ENCODE data around the gene HORMAD2. TPM values are rescaled to one million over a fixed set of nuclear protein-coding genes. Genes with fewer than 3 reads are reported as not detected.

The HORMAD2 gene
- total RNA-seq, 1 donor from 2014 or later, result not detected

- Histone ChIP-seq H3K9me3 (ENCODE audit: low read depth) (no peaks in the 10 kb centered on the region), H3K9ac (no peak overlapping the region), H3K4me3 (no peak overlapping the region), H2AFZ (replicated peaks) (no peak overlapping the region), H3F3A (ENCODE audit: low read depth) (peaks cover 9% of the 10 kb centered on the region), H3K4me1 (no peaks in the 10 kb centered on the region), H3K27ac (no peak overlapping the region), H3K27me3 (no peaks in the 10 kb centered on the region), H3K36me3 (no peaks in the 10 kb centered on the region), H3K79me2 (ENCODE audit: low read depth) (no peaks in the 10 kb centered on the region), H3K4me2 (no peak overlapping the region), H4K20me1 (ENCODE audit: low read depth) (no peaks in the 10 kb centered on the region)
- Mint-ChIP-seq H3K27ac (no peak overlapping the region), H3K27me3 (ENCODE audit: insufficient read depth, low read depth) (no peaks in the 10 kb centered on the region), H3K9me3 (no peaks in the 10 kb centered on the region), H3K4me3 (no peak overlapping the region), H3K4me1 (peaks cover 20% of the 10 kb centered on the region), H3K36me3 (no peaks in the 10 kb centered on the region)
- no peak for TF ChIP-seq CTCF (IDR thresholded peaks at IDR 0.05)
- no peak for TF ChIP-seq EZH2 (IDR thresholded peaks at IDR 0.05)
- TF ChIP-seq EZH2phosphoT487 (IDR thresholded peaks at IDR 0.05), result no peak
- no peak for DNase-seq (ENCODE audit: low spot score)
These were observed 112.9 kb downstream of the HORMAD2 start for GRCh38 chr22:30193031-30193775.

GRCh38 chr22:30195245-30196140 lies 115.2 kb downstream of the HORMAD2 start:
- H3K9ac ChIP-seq, result no peak overlapping the region
- no peak overlapping the region for H3K4me3 ChIP-seq
- Mint-ChIP-seq H3K36me3 (no peaks in the 10 kb centered on the region), H3K4me1 (peaks cover 20% of the 10 kb centered on the region), H3K27me3 (ENCODE audit: insufficient read depth, low read depth) (no peaks in the 10 kb centered on the region), H3K9me3 (no peaks in the 10 kb centered on the region), H3K27ac (peak overlapping the region; percentile 80), H3K4me3 (no peak overlapping the region)
- no peak for DNase-seq (ENCODE audit: low spot score)
- TF ChIP-seq EZH2 (IDR thresholded peaks at IDR 0.05), result no peak
- TF ChIP-seq EZH2phosphoT487 (IDR thresholded peaks at IDR 0.05), result no peak
- no peak for TF ChIP-seq CTCF (IDR thresholded peaks at IDR 0.05)
- no peaks in the 10 kb centered on the region for H4K20me1 ChIP-seq (ENCODE audit: low read depth)
- no peaks in the 10 kb centered on the region for H3K27me3 ChIP-seq
- H3K9me3 ChIP-seq (ENCODE audit: low read depth), result no peaks in the 10 kb centered on the region
- no peaks in the 10 kb centered on the region for H3K36me3 ChIP-seq
- no peak overlapping the region for H3K4me2 ChIP-seq
- H2AFZ ChIP-seq (replicated peaks), result no peak overlapping the region
- peaks cover 9% of the 10 kb centered on the region for H3F3A ChIP-seq (ENCODE audit: low read depth)
- no peaks in the 10 kb centered on the region for H3K79me2 ChIP-seq (ENCODE audit: low read depth)
- no peaks in the 10 kb centered on the region for H3K4me1 ChIP-seq
- no peak overlapping the region for H3K27ac ChIP-seq

- H3K9ac ChIP-seq, result no peak overlapping the region
- Mint-ChIP-seq H3K27ac (peak overlapping the region; percentile 80), H3K36me3 (no peaks in the 10 kb centered on the region), H3K4me3 (peak overlapping the region; percentile 57), H3K27me3 (ENCODE audit: insufficient read depth, low read depth) (no peaks in the 10 kb centered on the region), H3K9me3 (peaks cover 2% of the 10 kb centered on the region), H3K4me1 (peaks cover 20% of the 10 kb centered on the region)
- peaks cover 9% of the 10 kb centered on the region for H3F3A ChIP-seq (ENCODE audit: low read depth)
- peak; percentile 29 for DNase-seq (ENCODE audit: low spot score)
- H2AFZ ChIP-seq (replicated peaks), result no peak overlapping the region
- TF ChIP-seq EZH2 (IDR thresholded peaks at IDR 0.05) (no peak), EZH2phosphoT487 (IDR thresholded peaks at IDR 0.05) (no peak), CTCF (IDR thresholded peaks at IDR 0.05) (no peak)
- no peaks in the 10 kb centered on the region for H4K20me1 ChIP-seq (ENCODE audit: low read depth)
- no peak overlapping the region for H3K4me3 ChIP-seq
- H3K4me2 ChIP-seq, result peak overlapping the region; percentile 6
- H3K27me3 ChIP-seq, result no peaks in the 10 kb centered on the region
- no peaks in the 10 kb centered on the region for H3K9me3 ChIP-seq (ENCODE audit: low read depth)
- no peaks in the 10 kb centered on the region for H3K79me2 ChIP-seq (ENCODE audit: low read depth)
- no peaks in the 10 kb centered on the region for H3K36me3 ChIP-seq
- no peaks in the 10 kb centered on the region for H3K4me1 ChIP-seq
- H3K27ac ChIP-seq, result no peak overlapping the region
These were observed 116.0 kb downstream of the HORMAD2 start for GRCh38 chr22:30196141-30196879.
